Natural killer cell (primary cell): ENCODE measurements around the gene EPS8. TPM values are rescaled to one million over a fixed set of nuclear protein-coding genes. Genes with fewer than 3 reads are reported as not detected.

Experiments
- ATAC-seq, 3 donors: fragments of 150-1000 bp in 2 of 3; fragments of 200-7000 bp in 1 of 3; cut with Tn5 transposase; 1 replicate in 1 of 3; 2 replicates in 2 of 3; pipeline ENCODE4 v1.10.0; 2021; ENCODE audit warnings: mild to moderate bottlenecking in 2 of 3, moderate library complexity in 2 of 3
- DNase-seq, 2 donors: peaks; one replicate each; pipeline versions ENCODE4 v3.0.0 to v3.0.0-alpha.2; 2013 to 2021; ENCODE audit warnings: mixed read lengths in 1 of 2
- H3K27ac ChIP-seq: one replicate; pipeline ENCODE4 v1.5.1; 2013; ENCODE audit warnings: mild to moderate bottlenecking, low read length
- H3K27me3 ChIP-seq: one replicate; pipeline ENCODE4 v1.6.1; 2013; ENCODE audit warnings: low read length; ENCODE audit not compliant: control insufficient read depth, insufficient read depth
- H3K36me3 ChIP-seq: one replicate; pipeline ENCODE4 v1.6.1; 2013; ENCODE audit warnings: low read length; ENCODE audit not compliant: control insufficient read depth, insufficient read depth
- H3K4me1 ChIP-seq: one replicate; pipeline ENCODE4 v1.6.1; 2013; ENCODE audit warnings: low read length; ENCODE audit not compliant: control insufficient read depth, insufficient read depth
- H3K4me3 ChIP-seq: one replicate; pipeline ENCODE4 v1.5.1; 2013; ENCODE audit warnings: low read length
- H3K9me3 ChIP-seq: one replicate; pipeline ENCODE4 v1.6.1; 2013; ENCODE audit warnings: low read length; ENCODE audit not compliant: control insufficient read depth, insufficient read depth
- H3K27ac Mint-ChIP-seq, 2 donors: one replicate each; pipeline ENCODE4 v1.8.0; 2022; ENCODE audit warnings: mild to moderate bottlenecking in 2 of 2, mixed read lengths in 2 of 2, moderate library complexity in 1 of 2
- H3K27me3 Mint-ChIP-seq, 2 donors: one replicate each; pipeline ENCODE4 v1.8.0; 2022; ENCODE audit warnings: low read depth in 2 of 2, mixed read lengths in 2 of 2
- H3K36me3 Mint-ChIP-seq: one replicate; pipeline ENCODE4 v1.8.0; 2022; ENCODE audit warnings: mixed read lengths
- H3K4me1 Mint-ChIP-seq, 2 donors: one replicate each; pipeline ENCODE4 v1.8.0; 2022; ENCODE audit warnings: mixed read lengths in 2 of 2
- H3K4me3 Mint-ChIP-seq: one replicate; pipeline ENCODE4 v1.8.0; 2022; ENCODE audit warnings: mild to moderate bottlenecking, moderate library complexity, mixed read lengths
- H3K9me3 Mint-ChIP-seq, 2 donors: one replicate each; pipeline ENCODE4 v1.8.0; 2022; ENCODE audit warnings: mixed read lengths in 2 of 2
- CTCF ChIP-seq: fragments of 200-600 bp; IDR thresholded peaks from one replicate; pipeline ENCODE4 v1.8.0; 2022; ENCODE audit warnings: antibody characterized with exemption
- WGBS: methylation state at CpG from one replicate; pipeline ENCODE4 v1.1.7; 2013; ENCODE audit warnings: missing lambda C conversion rate; ENCODE audit not compliant: insufficient coverage; 5-methylcytosine and 5-hydroxymethylcytosine counted together
- intact Hi-C: fragments of 100-400 bp; cut with micrococcal nuclease; formaldehyde crosslinking; loops from one replicate; pipeline ENCODE4 v1.14.2; 2022
- total RNA-seq, 4 donors: library from RNA; stranded (reverse); fragments of 120-200 nt in 1 of 4; gene quantifications; one replicate each; pipeline versions ENCODE4 v1.2.3 to v1.2.4, GENCODE V29; 2013 to 2022

Gene EPS8
- total RNA-seq, 3 donors from 2014 or later (not counting 1 experiment from before 2014, with no cell fraction given): 1.5 to 2.6 (median 1.5) TPM

- H3K9me3 Mint-ChIP-seq: peaks cover 0 to 2% of the 10 kb centered on the region in 2 donors
- H3K27ac ChIP-seq: no peak overlapping the region
- no peak overlapping the region for H3K27ac Mint-ChIP-seq
- intact Hi-C loops: no loop called here
- H3K4me3 Mint-ChIP-seq: no peak overlapping the region
- no peaks in the 10 kb centered on the region for H3K4me1 ChIP-seq
- H3K9me3 ChIP-seq: no peaks in the 10 kb centered on the region
- H3K4me1 Mint-ChIP-seq: no peaks in the 10 kb centered on the region
- WGBS: 66% methylated on average over 6 of the region's 6 CpGs
- H3K36me3 Mint-ChIP-seq: no peaks in the 10 kb centered on the region
- H3K4me3 ChIP-seq: no peak overlapping the region
- H3K27me3 Mint-ChIP-seq: peaks cover 8 to 9% of the 10 kb centered on the region in 2 donors
- peaks cover 2% of the 10 kb centered on the region for H3K27me3 ChIP-seq
- DNase-seq (no peak), ATAC-seq (no peak)
- no peak for TF ChIP-seq CTCF
- no peaks in the 10 kb centered on the region for H3K36me3 ChIP-seq
Measured at GRCh38 chr12:15684896-15685658, 104.1 kb downstream of the EPS8 start.

- no peaks in the 10 kb centered on the region for H3K4me1 Mint-ChIP-seq
- no peak overlapping the region for H3K4me3 ChIP-seq
- DNase-seq (no peak), ATAC-seq (no peak)
- peaks cover 5 to 8% of the 10 kb centered on the region in 2 donors for H3K27me3 Mint-ChIP-seq
- intact Hi-C loops: no loop called here
- no peak overlapping the region for H3K27ac ChIP-seq
- H3K4me3 Mint-ChIP-seq: no peak overlapping the region
- H3K36me3 Mint-ChIP-seq: no peaks in the 10 kb centered on the region
- H3K4me1 ChIP-seq: no peaks in the 10 kb centered on the region
- no peak overlapping the region for H3K27ac Mint-ChIP-seq
- peaks cover 2% of the 10 kb centered on the region for H3K27me3 ChIP-seq
- H3K9me3 ChIP-seq: no peaks in the 10 kb centered on the region
- no peak for TF ChIP-seq CTCF
- H3K9me3 Mint-ChIP-seq: peaks cover 0 to 2% of the 10 kb centered on the region in 2 donors
- H3K36me3 ChIP-seq: no peaks in the 10 kb centered on the region
Measured at GRCh38 chr12:15682826-15683225, 106.4 kb downstream of the EPS8 start.

DNA sequence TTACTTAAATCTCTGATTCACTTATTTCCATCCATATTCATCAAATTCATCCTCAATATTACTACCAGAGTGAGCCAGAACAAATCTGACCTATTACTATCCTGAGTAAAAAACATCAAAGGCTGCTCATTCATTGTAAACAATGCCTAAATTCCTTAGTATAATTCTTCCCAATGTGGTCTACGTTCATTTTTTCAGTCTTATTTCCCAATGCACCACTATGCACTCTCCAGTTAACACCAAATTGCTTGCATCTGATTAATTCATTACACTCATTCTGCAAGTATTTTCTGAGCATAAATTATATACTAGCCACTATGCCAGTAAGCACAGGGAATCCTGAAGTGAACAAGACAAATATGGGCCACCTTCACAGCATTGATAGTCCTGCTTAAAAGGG, 110.0 kb downstream of the EPS8 start:
- Histone ChIP-seq H3K4me3 (no peak overlapping the region), H3K4me1 (no peaks in the 10 kb centered on the region), H3K9me3 (no peaks in the 10 kb centered on the region), H3K36me3 (no peaks in the 10 kb centered on the region), H3K27me3 (no peaks in the 10 kb centered on the region), H3K27ac (no peak overlapping the region)
- Mint-ChIP-seq H3K27ac (no peak overlapping the region), H3K9me3 (no peaks in the 10 kb centered on the region), H3K4me1 (no peaks in the 10 kb centered on the region), H3K36me3 (no peaks in the 10 kb centered on the region), H3K4me3 (no peak overlapping the region), H3K27me3 (no peaks in the 10 kb centered on the region)
- 79% methylated on average over 1 of the region's 1 CpG for WGBS
- TF ChIP-seq CTCF: no peak
- intact Hi-C loops: no loop called here
- DNase-seq (no peak), ATAC-seq (no peak)

- H3K4me3 Mint-ChIP-seq: no peak overlapping the region
- no peaks in the 10 kb centered on the region for H3K36me3 ChIP-seq
- no peaks in the 10 kb centered on the region for H3K27me3 Mint-ChIP-seq
- no peaks in the 10 kb centered on the region for H3K9me3 Mint-ChIP-seq
- no peaks in the 10 kb centered on the region for H3K9me3 ChIP-seq
- H3K27ac ChIP-seq: no peak overlapping the region
- intact Hi-C loops: no loop called here
- no peaks in the 10 kb centered on the region for H3K4me1 Mint-ChIP-seq
- no peak for TF ChIP-seq CTCF
- H3K4me1 ChIP-seq: no peaks in the 10 kb centered on the region
- H3K27me3 ChIP-seq: no peaks in the 10 kb centered on the region
- no peaks in the 10 kb centered on the region for H3K36me3 Mint-ChIP-seq
- WGBS: 97% methylated on average over 2 of the region's 3 CpGs
- H3K27ac Mint-ChIP-seq: no peak overlapping the region
- no peak for ATAC-seq
- no peak overlapping the region for H3K4me3 ChIP-seq
- no peak for DNase-seq
Measured at GRCh38 chr12:15677726-15678201, 111.4 kb downstream of the EPS8 start.
